Activated CD8-positive, alpha-beta memory T cell treated with anti-CD3 and anti-CD28 coated beads, Interleukin-2, amount 50 U/mL, for 1 hour (primary cell): Measurements from ENCODE around the gene CALCB.
"Not testable (repeated sequence)": the region's sequence is repeated elsewhere in the genome, so short reads cannot be mapped to it uniquely, and the experiment has no call there.

ENCODE experiments used
- DNase-seq: peaks from one replicate; pipeline ENCODE4 v3.0.0-alpha.2; 2020; ENCODE audit errors: extremely low read depth

Gene CALCB

GRCh38 chr11:15073361-15074205 lies at the start of gene CALCB:
TSS of gene CALCB (plus strand) at chr11:15073593. CDS start at chr11:15074719, 1,126 bp downstream.
- no peak for DNase-seq

GRCh38 chr11:15027011-15027410 lies 46.4 kb upstream of the CALCB start:
- no peak for DNase-seq

- no peak for DNase-seq
Measured at GRCh38 chr11:15027956-15028355, 45.4 kb upstream of the CALCB start.

GRCh38 chr11:15028379-15028778 lies 45.0 kb upstream of the CALCB start:
- DNase-seq = no peak

GRCh38 chr11:15031945-15032344 lies 41.4 kb upstream of the CALCB start:
- DNase-seq = not testable (repeated sequence)

- no peak for DNase-seq
Measured at GRCh38 chr11:15034687-15035267, 38.6 kb upstream of the CALCB start.

- DNase-seq = no peak
Measured at GRCh38 chr11:15035283-15035682, 38.1 kb upstream of the CALCB start.

- DNase-seq = no peak
Measured at GRCh38 chr11:15038963-15039362, 34.4 kb upstream of the CALCB start.

- DNase-seq = no peak
Measured at GRCh38 chr11:15045209-15045608, 28.2 kb upstream of the CALCB start.

- no peak for DNase-seq
Measured at GRCh38 chr11:15045891-15046290, 27.5 kb upstream of the CALCB start.

GRCh38 chr11:15046673-15047072 lies 26.7 kb upstream of the CALCB start:
- DNase-seq = not testable (repeated sequence)

- no peak for DNase-seq
Measured at GRCh38 chr11:15048616-15049015, 24.8 kb upstream of the CALCB start.

- DNase-seq = no peak
Measured at GRCh38 chr11:15053191-15053685, 20.2 kb upstream of the CALCB start.

- no peak for DNase-seq
Measured at GRCh38 chr11:15055620-15056356, 17.6 kb upstream of the CALCB start.

GRCh38 chr11:15057329-15057728 lies 16.1 kb upstream of the CALCB start:
- DNase-seq = no peak

GRCh38 chr11:15059132-15059915 lies 14.1 kb upstream of the CALCB start:
- DNase-seq = no peak

- DNase-seq = no peak
Measured at GRCh38 chr11:15062599-15062998, 10.8 kb upstream of the CALCB start.

- DNase-seq = not testable (repeated sequence)
Measured at GRCh38 chr11:15069751-15070150, 3.6 kb upstream of the CALCB start.

- DNase-seq = no peak
Measured at GRCh38 chr11:15071556-15072255, 1.7 kb upstream of the CALCB start.

- DNase-seq = no peak
Measured at GRCh38 chr11:15072551-15073143, 746 bp upstream of the CALCB start.
